NCI-H146 treated with DMSO at 0.1 percent for 48 hours (cell line): ENCODE measurements around the gene FGF9.
A peak's percentile ranks its signal among the peaks of the same experiment; 100 is the strongest.

ENCODE experiments used
- DNase-seq: peaks from one replicate; lab custom pipeline; 2025; ENCODE audit not compliant: unreplicated experiment; lab: John Stamatoyannopoulos, UW

The FGF9 gene

DNA sequence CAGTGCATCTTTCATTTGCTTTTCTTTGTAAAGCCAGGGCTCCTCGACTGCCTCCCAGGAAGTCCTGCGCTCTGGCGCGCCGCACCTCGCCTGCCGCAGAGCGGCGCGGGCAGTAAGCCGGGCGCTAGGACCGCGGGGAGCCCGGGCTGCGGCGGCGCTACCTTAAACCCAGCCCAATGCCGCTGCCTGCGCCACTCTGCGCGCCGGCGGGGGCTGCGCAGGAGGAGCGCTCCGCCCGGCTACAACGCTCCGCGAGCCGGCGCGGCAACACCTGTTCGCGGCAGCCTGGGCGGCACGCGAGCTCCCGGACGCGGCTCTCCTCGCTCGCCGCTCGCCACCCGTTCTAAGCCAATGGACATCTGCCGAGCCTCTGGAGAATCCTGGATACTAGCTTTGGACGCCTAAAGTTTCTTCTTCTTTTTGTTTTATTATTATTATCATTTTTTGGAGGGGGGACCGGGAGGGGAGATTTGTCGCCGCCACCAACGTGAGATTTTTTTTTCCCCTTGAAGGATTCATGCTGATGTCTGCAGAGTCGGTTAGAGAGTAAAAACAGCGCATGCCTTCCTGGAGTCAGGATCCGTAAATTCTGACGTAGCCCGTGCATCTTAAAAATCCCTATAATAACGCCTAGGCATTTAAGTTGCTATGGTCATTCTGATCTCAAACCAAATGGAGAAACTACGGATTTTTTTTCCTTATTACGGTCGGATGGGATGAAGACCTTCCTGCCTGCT, at the start of gene FGF9:
Gene FGF9, plus strand, starts transcription at position 191 of the 737 bp plus-strand sequence. CDS start 840 bp downstream, outside the sequence.
- DNase-seq = peak; percentile 22

GRCh38 chr13:21625366-21625765, 45.5 kb upstream of the FGF9 start:
- no peak for DNase-seq

DNA sequence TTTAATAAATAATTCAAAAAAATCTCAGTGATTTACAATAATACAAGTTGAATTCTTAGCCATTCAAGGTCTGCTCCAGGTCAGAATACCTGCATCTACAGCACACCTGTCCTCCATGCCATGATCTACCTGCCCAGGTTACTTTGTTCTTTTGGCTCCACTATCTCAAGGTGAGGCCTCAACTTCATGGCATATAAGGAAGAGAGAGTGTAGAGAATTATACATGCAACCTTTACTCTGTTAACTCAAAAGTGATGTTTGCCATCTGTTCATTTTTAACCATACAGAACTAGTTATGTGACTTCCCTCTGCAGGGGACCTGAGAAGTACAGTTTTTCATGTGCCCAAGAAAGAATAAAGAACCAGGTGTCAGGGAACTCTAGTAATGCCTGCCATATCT, 38.7 kb upstream of the FGF9 start:
- no peak for DNase-seq

DNA sequence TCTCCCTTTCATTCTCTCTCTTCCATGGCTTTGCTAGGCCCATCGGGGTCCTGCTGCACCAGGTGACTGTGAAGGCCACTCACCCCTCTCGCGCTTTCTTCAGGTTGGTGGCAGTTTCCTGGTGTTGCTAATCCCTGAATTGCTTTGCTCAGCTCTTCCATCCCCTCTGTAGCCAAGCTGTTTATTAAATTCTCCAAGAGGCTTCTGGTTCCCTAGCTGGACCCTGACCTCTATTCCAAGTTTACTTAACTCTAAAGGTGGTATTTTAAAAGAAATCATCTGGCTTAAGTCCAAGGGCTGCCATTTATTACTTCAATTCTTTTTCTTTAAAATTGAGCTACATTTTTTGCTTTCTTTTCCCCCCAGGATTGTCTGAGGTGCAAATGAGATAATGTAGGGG, 34.2 kb upstream of the FGF9 start:
- no peak for DNase-seq

DNA sequence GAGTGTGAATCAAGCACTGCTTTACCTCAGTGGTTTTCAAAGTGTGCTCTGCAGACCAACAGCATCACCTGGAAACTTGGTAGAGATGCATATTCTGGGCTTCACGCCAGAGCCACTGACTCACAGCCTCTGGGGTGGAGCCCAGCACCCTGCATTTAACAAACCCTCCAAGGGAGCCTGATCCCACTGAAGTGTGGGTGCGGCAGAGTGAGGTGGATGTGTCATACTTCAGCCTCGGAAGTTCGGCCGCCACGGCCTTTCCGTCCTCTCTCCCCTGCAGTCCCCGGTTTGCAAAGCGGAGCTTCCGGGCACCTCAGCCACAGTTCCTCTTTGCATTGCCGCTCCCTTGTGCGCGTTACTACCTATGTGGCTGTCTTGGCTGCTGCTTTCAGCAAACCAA, 33.6 kb upstream of the FGF9 start:
- DNase-seq = no peak

DNA sequence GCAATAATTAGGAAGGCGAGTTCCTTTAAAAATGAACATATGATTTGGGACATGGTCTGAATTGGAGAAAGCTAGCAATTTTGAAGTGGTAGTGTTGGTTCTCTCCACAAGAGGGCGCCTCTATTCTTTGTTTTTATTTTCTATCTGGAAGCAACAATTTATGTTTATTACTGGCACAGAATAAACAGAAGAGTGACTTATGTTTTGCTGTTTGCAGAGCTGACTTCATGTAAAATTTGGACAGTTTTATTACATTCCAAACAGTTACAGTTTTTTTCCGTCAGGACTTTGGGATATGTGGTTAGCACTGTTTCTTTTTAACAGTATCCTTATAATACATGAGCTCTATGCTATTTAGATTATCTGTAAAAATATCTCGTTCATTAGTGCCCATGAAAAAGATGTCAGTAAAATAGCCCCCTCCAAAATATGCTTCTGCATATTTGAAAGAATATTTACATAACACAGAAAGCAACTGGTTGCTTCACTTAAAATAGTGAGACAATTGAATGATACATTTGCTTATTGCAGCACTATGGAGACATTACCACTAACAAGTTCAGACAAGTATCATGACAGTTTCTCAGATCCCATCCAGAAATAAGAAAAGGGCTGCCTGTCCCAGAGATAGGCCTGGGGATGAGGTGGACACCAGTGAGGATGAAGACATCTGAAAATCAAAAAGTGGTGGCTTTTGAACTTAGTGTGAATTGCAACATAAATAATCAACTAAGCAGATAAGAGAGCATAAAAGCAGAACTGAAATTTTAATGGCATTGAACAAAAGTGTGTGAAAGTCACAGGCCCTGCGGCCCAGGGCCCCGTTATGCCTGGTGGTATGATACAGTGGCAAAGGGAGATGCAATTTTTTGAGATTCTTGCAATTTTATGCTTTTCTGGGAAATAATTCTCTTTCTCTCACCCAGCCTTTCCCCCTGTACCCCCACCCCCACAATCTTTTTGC, 32.3 kb upstream of the FGF9 start:
- DNase-seq = no peak

- DNase-seq = no peak
Measured at GRCh38 chr13:21639561-21639960, 31.3 kb upstream of the FGF9 start.

GRCh38 chr13:21641629-21642028, 29.2 kb upstream of the FGF9 start:
- no peak for DNase-seq

DNA sequence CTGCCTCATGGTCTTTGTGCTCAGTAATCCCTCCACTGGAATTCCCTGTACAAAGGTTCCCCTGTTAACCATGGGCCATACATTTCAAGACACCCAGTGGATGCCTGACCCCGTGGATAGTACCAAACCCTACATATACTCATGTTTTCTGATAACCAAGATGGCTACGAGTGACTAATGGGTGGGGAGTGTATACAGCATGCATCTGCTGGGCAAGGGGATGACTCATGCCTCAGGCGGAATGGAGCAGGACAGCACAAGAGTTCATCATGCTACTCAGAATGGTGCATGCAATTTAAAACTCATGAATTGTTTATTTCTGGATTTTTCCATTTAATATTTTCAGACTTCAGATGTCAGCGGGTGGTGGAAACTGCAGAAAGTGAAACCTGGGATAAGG, 13.3 kb upstream of the FGF9 start:
- no peak for DNase-seq

- no peak for DNase-seq
Measured at GRCh38 chr13:21659087-21659486, 11.8 kb upstream of the FGF9 start.

GRCh38 chr13:21661097-21661909, 9.6 kb upstream of the FGF9 start:
- no peak for DNase-seq

DNA sequence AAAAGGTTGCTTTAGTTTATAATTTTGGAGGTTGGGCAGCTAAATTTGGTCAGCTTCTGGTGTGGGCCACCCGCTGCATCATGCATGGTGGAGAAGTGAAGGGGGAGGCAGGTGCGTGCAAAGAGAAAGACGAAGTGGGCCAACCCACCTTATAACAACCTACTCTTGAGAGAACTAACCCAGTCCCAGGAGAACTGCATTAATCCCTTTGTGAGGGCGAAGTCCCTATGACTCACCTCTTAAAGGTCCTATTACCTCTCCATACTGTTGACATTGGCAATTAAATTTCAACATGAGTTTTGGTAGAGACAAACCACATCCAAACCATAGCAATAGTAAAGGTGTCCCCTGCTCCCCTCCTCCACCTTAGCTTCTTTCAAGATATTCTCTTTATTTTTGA, 7.7 kb upstream of the FGF9 start:
- DNase-seq = no peak

DNA sequence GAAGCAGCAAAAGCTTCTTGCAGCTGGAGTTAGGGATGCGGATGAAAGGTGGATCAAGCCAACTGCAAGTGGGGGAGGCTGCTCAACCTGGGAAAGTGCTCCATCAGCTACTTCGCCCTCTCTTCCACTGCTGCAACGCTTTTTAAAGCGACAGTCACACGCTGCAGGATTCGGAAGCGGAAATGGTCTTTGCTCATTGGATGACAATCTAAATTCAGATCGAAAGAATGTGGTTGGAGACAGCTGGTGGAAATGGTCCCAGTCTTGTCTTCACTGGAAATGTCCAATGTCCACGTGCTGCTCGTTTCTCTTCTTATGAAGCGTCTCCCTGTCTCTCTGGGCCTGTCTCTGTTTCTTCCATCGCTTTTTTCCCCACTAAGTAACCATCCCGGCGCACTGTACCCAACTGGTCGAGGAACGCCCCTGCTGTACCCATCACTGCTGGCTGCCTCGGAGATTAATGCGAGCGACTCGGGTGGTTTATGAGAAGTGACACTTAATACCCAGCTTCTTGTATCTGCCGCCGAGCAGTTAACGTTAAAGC, 2.1 kb upstream of the FGF9 start:
- DNase-seq = no peak

DNA sequence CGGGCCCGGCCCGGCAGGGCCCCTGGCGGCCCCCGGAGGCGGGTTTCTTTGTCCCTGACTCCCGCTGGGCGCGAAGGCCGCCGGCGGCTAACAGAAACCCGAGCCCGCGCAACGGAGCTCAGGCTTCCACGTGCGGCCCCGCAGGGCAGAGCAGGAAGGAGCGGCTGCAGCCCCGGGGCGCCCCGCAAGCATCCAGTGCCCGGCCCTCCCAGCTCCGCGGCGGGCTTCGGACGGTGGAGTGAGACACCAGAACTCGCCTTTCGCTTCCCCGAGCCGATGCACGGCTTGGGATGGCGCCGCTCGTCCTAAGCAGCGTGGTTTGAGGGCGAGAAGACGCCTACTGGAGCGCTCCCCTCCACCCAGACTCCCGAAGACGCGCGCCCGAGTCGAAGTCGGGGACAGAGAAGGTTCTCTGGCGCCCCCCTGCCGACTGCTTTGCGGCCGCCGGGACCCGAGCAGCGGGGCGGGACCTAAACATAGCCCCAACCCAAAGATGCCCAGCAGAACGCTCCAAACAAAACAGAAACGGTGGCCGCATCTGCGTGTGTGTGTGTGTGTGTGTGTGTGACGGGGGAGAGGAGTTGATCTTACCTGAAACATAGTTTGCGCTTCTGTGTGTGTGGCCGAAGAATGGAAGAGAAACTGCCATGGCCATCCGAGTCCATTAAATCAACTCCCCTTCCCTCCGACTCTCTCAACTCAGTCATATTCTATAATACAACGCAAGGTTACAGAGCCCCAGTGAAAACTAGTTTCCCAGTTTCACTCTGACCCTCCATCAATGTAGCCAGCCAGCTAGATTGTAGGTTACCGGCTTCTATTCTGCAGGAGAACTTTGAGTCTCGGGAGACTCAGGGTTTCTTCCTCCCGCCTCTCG, 629 bp upstream of the FGF9 start:
- DNase-seq = no peak

DNA sequence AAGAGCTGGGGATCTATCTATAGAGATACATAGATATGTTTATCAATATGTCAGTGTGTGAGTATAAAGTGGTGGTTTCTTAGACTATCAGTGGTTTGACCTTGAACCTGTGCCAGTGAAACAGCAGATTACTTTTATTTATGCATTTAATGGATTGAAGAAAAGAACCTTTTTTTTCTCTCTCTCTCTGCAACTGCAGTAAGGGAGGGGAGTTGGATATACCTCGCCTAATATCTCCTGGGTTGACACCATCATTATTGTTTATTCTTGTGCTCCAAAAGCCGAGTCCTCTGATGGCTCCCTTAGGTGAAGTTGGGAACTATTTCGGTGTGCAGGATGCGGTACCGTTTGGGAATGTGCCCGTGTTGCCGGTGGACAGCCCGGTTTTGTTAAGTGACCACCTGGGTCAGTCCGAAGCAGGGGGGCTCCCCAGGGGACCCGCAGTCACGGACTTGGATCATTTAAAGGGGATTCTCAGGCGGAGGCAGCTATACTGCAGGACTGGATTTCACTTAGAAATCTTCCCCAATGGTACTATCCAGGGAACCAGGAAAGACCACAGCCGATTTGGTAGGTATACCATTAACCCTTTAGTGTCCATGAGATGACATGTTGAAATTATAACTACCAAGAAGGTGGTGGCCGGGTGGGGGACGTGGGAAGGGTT, 880 bp downstream of the FGF9 start:
- DNase-seq = no peak

- DNase-seq = no peak
Measured at GRCh38 chr13:21672287-21672680, 1.4 kb downstream of the FGF9 start.

GRCh38 chr13:21672796-21673538, 2.1 kb downstream of the FGF9 start:
- DNase-seq = no peak

- no peak for DNase-seq
Measured at GRCh38 chr13:21673539-21673788, 2.6 kb downstream of the FGF9 start.
